Suprapubic skin (tissue), 4 donors: Measurements from ENCODE around the gene DNAH8. TPM values are rescaled to one million over a fixed set of nuclear protein-coding genes. Genes with fewer than 3 reads are reported as not detected.

Experiments
- DNase-seq, 2 donors: peaks; one replicate each; pipeline ENCODE4 v3.0.0-alpha.2; 2019; ENCODE audit warnings: low spot score in 2 of 2
- H3K27ac ChIP-seq: fragments of 200-600 bp; sonication (generic); one replicate; pipeline ENCODE4 v1.5.1; 2019
- H3K27me3 ChIP-seq: fragments of 200-600 bp; sonication (generic); one replicate; pipeline ENCODE4 v1.5.1; 2019
- H3K36me3 ChIP-seq: fragments of 200-600 bp; sonication (generic); one replicate; pipeline ENCODE4 v1.5.1; 2019
- H3K4me1 ChIP-seq: fragments of 200-600 bp; sonication (generic); one replicate; pipeline ENCODE4 v1.5.1; 2019
- H3K4me3 ChIP-seq: fragments of 200-600 bp; sonication (generic); one replicate; pipeline ENCODE4 v1.5.1; 2019; ENCODE audit warnings: mild to moderate bottlenecking
- H3K9me3 ChIP-seq: fragments of 200-600 bp; sonication (generic); one replicate; pipeline ENCODE4 v1.5.1; 2019
- CTCF ChIP-seq, 2 donors: fragments of 200-600 bp in 1 of 2; fragments of 450-650 bp in 1 of 2; sonication (generic) in 1 of 2; IDR thresholded peaks; one replicate each; pipeline ENCODE4 v1.5.1; 2016 to 2019; ENCODE audit warnings: antibody characterized with exemption in 2 of 2, mild to moderate bottlenecking in 1 of 2, moderate library complexity in 1 of 2
- EP300 ChIP-seq: sonication (generic); formaldehyde crosslinking; IDR thresholded peaks from one replicate; pipeline ENCODE4 v1.6.1; 2017; ENCODE audit warnings: antibody characterized with exemption
- POLR2A ChIP-seq, 2 donors: fragments of 450-650 bp; IDR thresholded peaks; one replicate each; pipeline ENCODE4 v1.6.1; 2017; ENCODE audit warnings: antibody characterized with exemption in 2 of 2, mild to moderate bottlenecking in 2 of 2, moderate library complexity in 2 of 2
- POLR2AphosphoS5 ChIP-seq, 3 donors: sonication (generic); formaldehyde crosslinking; IDR thresholded peaks; one replicate each; pipeline ENCODE4 v1.6.1; 2017; ENCODE audit warnings: antibody characterized with exemption in 3 of 3
- WGBS: methylation state at CpG from one replicate; pipeline ENCODE4 v1.1.5; 2018; 5-methylcytosine and 5-hydroxymethylcytosine counted together
- total RNA-seq, 4 donors: library from RNA; depleted of rRNA; stranded (reverse); fragments of >200 nt; gene quantifications; one replicate each; pipeline ENCODE4 v1.1.0, GENCODE V29; 2016

The DNAH8 gene
- total RNA-seq, 4 donors from 2014 or later, result 0.04 to 0.23 (median 0.08) TPM; not detected in 1

GRCh38 chr6:38833320-38833719 lies 118.2 kb downstream of the DNAH8 start:
- WGBS, result 65% methylated on average over 1 of the region's 1 CpG
- no peak overlapping the region for H3K27ac ChIP-seq
- DNase-seq, result no peak
- H3K4me3 ChIP-seq, result no peak overlapping the region
- no peaks in the 10 kb centered on the region for H3K36me3 ChIP-seq
- no peaks in the 10 kb centered on the region for H3K27me3 ChIP-seq
- H3K4me1 ChIP-seq, result no peaks in the 10 kb centered on the region
- no peaks in the 10 kb centered on the region for H3K9me3 ChIP-seq
- TF ChIP-seq POLR2A (IDR thresholded peaks at IDR 0.05) (no peak), CTCF (IDR thresholded peaks at IDR 0.05) (no peak), POLR2AphosphoS5 (IDR thresholded peaks at IDR 0.05) (no peak), EP300 (no peak)

- 30% methylated on average over 1 of the region's 1 CpG for WGBS
- Histone ChIP-seq H3K27ac (no peak overlapping the region), H3K36me3 (no peaks in the 10 kb centered on the region), H3K9me3 (no peaks in the 10 kb centered on the region), H3K27me3 (no peaks in the 10 kb centered on the region), H3K4me3 (no peak overlapping the region), H3K4me1 (no peaks in the 10 kb centered on the region)
- no peak for DNase-seq
- TF ChIP-seq EP300, result no peak
- no peak for TF ChIP-seq CTCF (IDR thresholded peaks at IDR 0.05)
Measured at GRCh38 chr6:38836585-38836984, 121.5 kb downstream of the DNAH8 start.

- Histone ChIP-seq H3K27me3 (no peaks in the 10 kb centered on the region), H3K4me3 (no peak overlapping the region), H3K27ac (no peak overlapping the region), H3K4me1 (no peaks in the 10 kb centered on the region), H3K36me3 (no peaks in the 10 kb centered on the region), H3K9me3 (no peaks in the 10 kb centered on the region)
- TF ChIP-seq POLR2AphosphoS5 (IDR thresholded peaks at IDR 0.05), result no peak
- TF ChIP-seq EP300, result no peak
- TF ChIP-seq CTCF (IDR thresholded peaks at IDR 0.05), result no peak
- no peak for TF ChIP-seq POLR2A (IDR thresholded peaks at IDR 0.05)
- no peak for DNase-seq
- 72% methylated on average over 3 of the region's 3 CpGs for whole genome bisulfite sequencing
Measured at GRCh38 chr6:38837101-38837500, 122.0 kb downstream of the DNAH8 start.

- Histone ChIP-seq H3K27me3 (no peaks in the 10 kb centered on the region), H3K9me3 (no peaks in the 10 kb centered on the region), H3K27ac (no peak overlapping the region), H3K36me3 (no peaks in the 10 kb centered on the region), H3K4me1 (no peaks in the 10 kb centered on the region), H3K4me3 (no peak overlapping the region)
- no peak for TF ChIP-seq EP300
- TF ChIP-seq POLR2AphosphoS5 (IDR thresholded peaks at IDR 0.05), result no peak
- no peak for TF ChIP-seq CTCF (IDR thresholded peaks at IDR 0.05)
- no peak for TF ChIP-seq POLR2A (IDR thresholded peaks at IDR 0.05)
- 77% methylated on average over 3 of the region's 3 CpGs for WGBS
- DNase-seq, result no peak
Measured at GRCh38 chr6:38843798-38844197, 128.7 kb downstream of the DNAH8 start.

GRCh38 chr6:38845931-38846330 lies 130.8 kb downstream of the DNAH8 start:
- 75% methylated on average over 3 of the region's 3 CpGs for WGBS
- DNase-seq, result no peak
- Histone ChIP-seq H3K4me1 (no peaks in the 10 kb centered on the region), H3K36me3 (no peaks in the 10 kb centered on the region), H3K9me3 (no peaks in the 10 kb centered on the region), H3K27ac (no peak overlapping the region), H3K27me3 (peaks cover 3% of the 10 kb centered on the region), H3K4me3 (no peak overlapping the region)
- no peak for TF ChIP-seq POLR2AphosphoS5 (IDR thresholded peaks at IDR 0.05)
- no peak for TF ChIP-seq POLR2A (IDR thresholded peaks at IDR 0.05)
- TF ChIP-seq EP300, result no peak
- TF ChIP-seq CTCF (IDR thresholded peaks at IDR 0.05), result no peak
